Thymus (tissue), 11 donors: ENCODE data around the gene GRIK3. TPM values are rescaled to one million over a fixed set of nuclear protein-coding genes. Genes with fewer than 3 reads are reported as not detected.
"Not testable (repeated sequence)": the region's sequence is repeated elsewhere in the genome, so short reads cannot be mapped to it uniquely, and the experiment has no call there.

ENCODE experiments used
- DNase-seq, 9 donors: peaks; one replicate each; pipeline ENCODE4 v3.0.0-alpha.2; 2013; ENCODE audit warnings: low spot score in 9 of 9, low read depth in 6 of 9, missing footprints in 1 of 9
- H3K27ac ChIP-seq, 2 donors: one replicate each; pipeline ENCODE4 v1.5.1; 2013; ENCODE audit warnings: control low read depth in 1 of 2, low read depth in 1 of 2, low read length in 1 of 2, mild to moderate bottlenecking in 1 of 2, moderate library complexity in 1 of 2
- H3K27me3 ChIP-seq, 2 donors: one replicate each; pipeline ENCODE4 v1.5.1; 2013; ENCODE audit warnings: low read length in 1 of 2; ENCODE audit not compliant: control insufficient read depth in 2 of 2, insufficient read depth in 1 of 2
- H3K36me3 ChIP-seq, 2 donors: one replicate each; pipeline ENCODE4 v1.5.1; 2013; ENCODE audit warnings: low read length in 1 of 2, mild to moderate bottlenecking in 1 of 2, moderate library complexity in 1 of 2; ENCODE audit not compliant: control insufficient read depth in 2 of 2, insufficient read depth in 2 of 2
- H3K4me1 ChIP-seq, 2 donors: one replicate each; pipeline ENCODE4 v1.5.1; 2013; ENCODE audit warnings: low read length in 2 of 2; ENCODE audit not compliant: control insufficient read depth in 2 of 2, insufficient read depth in 2 of 2
- H3K4me3 ChIP-seq, 2 donors: one replicate each; pipeline ENCODE4 v1.5.1; 2013; ENCODE audit warnings: low read length in 2 of 2, control low read depth in 1 of 2, mild to moderate bottlenecking in 1 of 2
- H3K9me3 ChIP-seq, 2 donors: one replicate each; pipeline ENCODE4 v1.5.1; 2013; ENCODE audit warnings: low read length in 1 of 2, mild to moderate bottlenecking in 1 of 2; ENCODE audit not compliant: control insufficient read depth in 2 of 2, insufficient read depth in 1 of 2
- WGBS: extraction: QIAGEN DNeasy Blood & Tissue Kit; methylation state at CpG from one replicate; pipeline ENCODE4 v1.1.7; 2013; 5-methylcytosine and 5-hydroxymethylcytosine counted together
- polyA plus RNA-seq: library from polyadenylated mRNA; stranded (reverse); fragments of 200-250 nt; gene quantifications from one replicate; pipeline ENCODE4 v1.2.3, GENCODE V29; 2013
- total RNA-seq: library from RNA; stranded (reverse); fragments of 120-200 nt; gene quantifications from one replicate; pipeline ENCODE4 v1.2.4, GENCODE V29; 2013
- donor health status: healthy.

Gene GRIK3
- total and polyA plus RNA-seq, 2 donors, result 0.05 to 0.16 TPM

DNA sequence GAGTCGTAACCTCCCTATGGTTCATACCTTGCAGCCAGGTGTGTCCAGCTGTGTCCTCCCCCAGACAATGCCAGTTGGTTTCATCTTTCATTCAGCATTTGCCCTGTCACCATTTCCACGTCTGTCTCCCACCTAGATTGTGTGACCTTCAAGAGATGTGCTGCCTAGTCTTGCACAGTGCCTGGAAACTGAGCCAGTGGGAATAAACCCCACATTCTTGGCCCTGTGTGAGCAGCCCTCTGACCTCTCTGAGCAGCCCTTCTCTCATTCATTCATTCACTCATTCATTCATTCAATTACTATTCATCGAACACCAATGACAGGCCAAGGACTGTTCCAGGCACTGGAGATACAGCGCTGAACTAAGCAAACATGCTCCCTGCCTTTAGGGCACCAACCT is 115.7 kb downstream of the GRIK3 start:
- Histone ChIP-seq H3K4me1 (no peaks in the 10 kb centered on the region), H3K4me3 (no peak overlapping the region), H3K27me3 (no peaks in the 10 kb centered on the region), H3K36me3 (no peaks in the 10 kb centered on the region), H3K27ac (no peak overlapping the region), H3K9me3 (no peaks in the 10 kb centered on the region)
- WGBS, result 89% methylated on average over 4 of the region's 4 CpGs
- no peak for DNase-seq

DNA sequence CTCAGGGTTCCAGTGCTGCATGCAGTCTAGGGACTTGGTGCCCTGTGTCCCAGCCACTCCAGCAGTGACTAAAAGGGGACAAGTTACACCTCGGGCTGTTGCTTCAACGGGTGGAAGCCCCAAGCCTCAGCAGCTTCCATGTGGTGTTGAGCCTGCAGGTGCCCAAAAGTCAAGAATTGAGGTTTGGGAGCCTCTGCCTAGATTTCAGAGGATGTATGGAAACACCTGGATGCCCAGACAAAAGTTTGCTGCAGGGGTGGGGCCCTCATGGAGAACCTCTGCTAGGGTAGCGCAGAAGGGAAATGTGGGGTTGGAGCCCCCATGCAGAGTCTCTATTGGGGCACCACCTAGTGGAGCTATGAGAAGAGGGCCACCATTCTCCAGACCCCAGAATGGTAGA is 117.8 kb downstream of the GRIK3 start:
- not testable (repeated sequence) for H3K27me3 ChIP-seq, H3K9me3 ChIP-seq, H3K27ac ChIP-seq, H3K36me3 ChIP-seq, DNase-seq, H3K4me3 ChIP-seq, H3K4me1 ChIP-seq
- whole genome bisulfite sequencing, result 93% methylated on average over 3 of the region's 3 CpGs

DNA sequence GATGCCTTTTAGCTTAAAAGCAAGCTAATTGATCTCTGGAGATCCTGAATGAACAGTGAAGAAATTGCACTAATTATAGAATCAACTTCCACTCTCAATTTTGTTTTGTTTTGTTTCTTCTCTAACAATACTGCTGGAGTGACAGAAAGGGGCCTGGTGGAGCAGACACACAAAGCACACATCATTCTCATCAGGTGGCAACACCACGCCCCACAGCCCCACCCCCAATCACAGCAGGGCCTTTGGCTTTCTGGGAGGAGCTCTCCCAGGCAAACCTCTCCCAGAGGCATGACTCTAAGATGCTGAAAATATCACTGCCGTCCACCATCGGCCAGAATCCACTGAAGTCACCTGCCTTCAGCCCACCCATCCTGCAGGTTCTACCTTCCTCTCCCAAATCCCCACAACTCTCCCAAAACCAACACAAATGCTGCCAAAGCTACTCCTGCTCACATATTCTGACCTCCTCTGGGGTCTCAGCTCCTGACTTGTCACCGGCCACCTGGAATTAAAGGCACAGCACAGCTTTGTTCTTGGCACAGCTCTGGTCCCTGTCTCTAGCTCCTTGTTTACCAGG is 120.7 kb downstream of the GRIK3 start:
- DNase-seq, result no peak
- WGBS, result 33% methylated on average over 4 of the region's 4 CpGs
- Histone ChIP-seq H3K4me3 (no peak overlapping the region), H3K4me1 (no peaks in the 10 kb centered on the region), H3K36me3 (no peaks in the 10 kb centered on the region), H3K27ac (no peak overlapping the region), H3K9me3 (no peaks in the 10 kb centered on the region), H3K27me3 (no peaks in the 10 kb centered on the region)

DNA sequence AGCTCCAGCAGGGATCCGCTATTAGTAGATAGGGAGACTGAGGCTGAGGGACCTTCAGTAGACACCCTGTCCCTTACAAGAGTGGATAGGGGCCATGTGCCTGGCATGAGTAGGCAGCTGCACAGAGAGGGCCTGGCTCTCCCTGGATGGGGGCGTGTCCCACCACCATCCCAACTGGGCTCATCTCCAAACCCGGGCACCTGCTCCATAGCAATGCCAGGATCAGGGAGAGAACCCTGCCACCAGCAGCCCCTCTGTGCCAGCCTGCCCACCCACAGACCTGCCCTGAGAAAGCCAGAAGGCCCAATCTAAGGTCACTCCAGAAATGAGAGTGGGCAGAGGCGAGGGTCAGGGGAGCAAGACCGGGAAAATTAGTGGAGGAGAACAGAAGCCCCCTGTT is 121.3 kb downstream of the GRIK3 start:
- H3K27ac ChIP-seq, result no peak overlapping the region
- no peaks in the 10 kb centered on the region for H3K36me3 ChIP-seq
- no peak for DNase-seq
- no peaks in the 10 kb centered on the region for H3K9me3 ChIP-seq
- no peaks in the 10 kb centered on the region for H3K4me1 ChIP-seq
- 90% methylated on average over 5 of the region's 5 CpGs for WGBS
- no peaks in the 10 kb centered on the region for H3K27me3 ChIP-seq
- H3K4me3 ChIP-seq, result no peak overlapping the region

DNA sequence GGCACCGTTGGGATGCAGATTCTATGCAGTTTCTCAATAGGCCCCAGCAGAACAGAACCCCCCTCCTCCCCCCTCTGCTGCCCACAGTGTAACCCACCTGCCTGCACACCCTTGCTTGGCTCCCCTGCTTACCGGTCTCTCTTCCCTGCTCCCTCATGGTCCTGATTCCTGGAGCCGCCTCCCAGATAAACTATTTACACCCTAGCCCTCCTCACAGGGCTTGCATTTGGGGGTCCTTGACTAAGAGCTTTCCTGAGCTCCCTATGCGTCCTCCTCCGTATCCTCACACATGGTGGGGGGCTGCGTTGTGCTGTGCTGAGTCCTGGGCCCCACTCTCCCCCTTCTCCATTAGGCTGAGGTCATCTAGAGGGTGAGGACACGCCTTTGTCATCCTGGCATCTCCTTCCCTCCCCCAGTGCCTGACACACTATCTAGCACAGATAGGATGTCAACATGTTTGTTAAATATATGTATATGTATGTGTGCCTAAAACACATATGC is 121.9 kb downstream of the GRIK3 start:
- Histone ChIP-seq H3K27ac (no peak overlapping the region), H3K9me3 (no peaks in the 10 kb centered on the region), H3K36me3 (no peaks in the 10 kb centered on the region), H3K4me1 (no peaks in the 10 kb centered on the region), H3K4me3 (no peak overlapping the region), H3K27me3 (no peaks in the 10 kb centered on the region)
- WGBS, result 75% methylated on average over 7 of the region's 7 CpGs
- no peak for DNase-seq

DNA sequence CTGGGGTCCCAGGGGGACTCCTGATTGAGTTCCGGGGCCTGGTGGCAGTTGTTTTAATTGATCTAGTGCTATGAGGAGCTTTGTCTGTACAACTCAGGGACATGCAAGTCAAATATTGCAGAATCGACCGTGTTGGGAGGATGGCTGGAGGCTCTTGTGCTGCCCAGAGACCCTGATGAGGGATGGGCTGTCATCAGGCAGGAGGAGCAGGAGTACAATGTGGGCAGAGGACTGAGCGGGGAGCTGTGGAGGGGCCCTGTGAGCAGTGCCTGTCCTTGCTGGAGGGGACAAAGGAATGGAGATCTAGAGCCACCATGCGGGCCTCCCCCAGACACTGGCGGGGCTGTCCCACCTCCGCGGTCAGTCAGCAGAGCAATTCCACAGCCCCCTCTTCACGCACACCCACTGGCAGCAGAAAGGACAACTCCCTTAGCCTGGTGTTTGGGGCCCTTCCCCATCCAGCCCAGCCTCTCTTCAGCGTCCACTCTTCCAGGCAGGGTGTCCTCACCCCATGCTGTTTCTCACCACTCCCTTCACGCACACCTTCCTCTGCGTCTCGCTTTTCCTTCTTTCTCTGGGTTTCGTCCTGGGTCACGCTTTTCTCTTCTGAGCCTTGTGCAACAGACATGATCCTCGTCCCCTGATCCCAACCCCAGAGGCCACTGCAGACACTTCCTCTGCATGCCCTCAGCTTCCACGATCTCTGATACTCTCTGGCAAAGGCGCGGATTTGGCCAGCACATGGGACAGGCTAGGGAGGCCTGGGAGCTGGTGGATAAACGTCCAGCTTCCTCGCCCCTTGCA is 122.6 kb downstream of the GRIK3 start:
- DNase-seq, result no peak
- no peaks in the 10 kb centered on the region for H3K9me3 ChIP-seq
- WGBS, result 79% methylated on average over 21 of the region's 21 CpGs
- no peaks in the 10 kb centered on the region for H3K27me3 ChIP-seq
- H3K4me3 ChIP-seq, result no peak overlapping the region
- no peaks in the 10 kb centered on the region for H3K36me3 ChIP-seq
- no peak overlapping the region for H3K27ac ChIP-seq
- no peaks in the 10 kb centered on the region for H3K4me1 ChIP-seq

DNA sequence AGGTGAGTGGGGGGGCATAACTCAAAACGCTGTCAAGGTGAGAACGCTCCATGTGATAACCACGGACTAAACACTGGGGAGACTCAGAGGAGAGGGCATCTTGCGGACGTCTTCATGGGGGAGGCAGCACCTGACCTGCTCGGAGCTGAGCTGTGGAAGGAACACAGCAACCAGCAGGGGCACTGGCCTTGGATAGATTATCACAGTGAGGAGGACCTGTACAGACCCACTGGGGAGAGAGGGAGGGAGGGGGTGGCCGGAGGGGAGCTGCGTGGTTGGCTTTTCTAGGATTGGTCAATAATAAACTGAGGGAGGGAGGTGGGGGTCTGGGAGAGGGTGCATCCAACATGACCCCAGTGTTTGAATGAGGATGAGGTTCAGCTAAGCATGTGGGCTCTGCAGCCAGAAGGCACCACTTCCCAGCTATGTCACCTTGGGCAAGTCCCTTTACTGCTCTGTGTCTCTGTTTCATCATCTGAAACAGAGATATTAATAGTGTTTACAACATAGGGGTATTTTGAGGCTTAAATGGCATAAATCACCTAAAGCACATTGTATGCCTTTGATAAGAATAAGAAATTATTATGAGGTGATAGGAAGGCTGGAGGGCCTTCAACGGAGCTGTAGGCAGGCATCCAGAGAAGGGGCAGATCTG is 123.3 kb downstream of the GRIK3 start:
- no peak overlapping the region for H3K4me3 ChIP-seq
- no peak for DNase-seq
- H3K27me3 ChIP-seq, result no peaks in the 10 kb centered on the region
- H3K9me3 ChIP-seq, result no peaks in the 10 kb centered on the region
- H3K4me1 ChIP-seq, result no peaks in the 10 kb centered on the region
- 78% methylated on average over 9 of the region's 9 CpGs for whole genome bisulfite sequencing
- H3K27ac ChIP-seq, result no peak overlapping the region
- no peaks in the 10 kb centered on the region for H3K36me3 ChIP-seq

DNA sequence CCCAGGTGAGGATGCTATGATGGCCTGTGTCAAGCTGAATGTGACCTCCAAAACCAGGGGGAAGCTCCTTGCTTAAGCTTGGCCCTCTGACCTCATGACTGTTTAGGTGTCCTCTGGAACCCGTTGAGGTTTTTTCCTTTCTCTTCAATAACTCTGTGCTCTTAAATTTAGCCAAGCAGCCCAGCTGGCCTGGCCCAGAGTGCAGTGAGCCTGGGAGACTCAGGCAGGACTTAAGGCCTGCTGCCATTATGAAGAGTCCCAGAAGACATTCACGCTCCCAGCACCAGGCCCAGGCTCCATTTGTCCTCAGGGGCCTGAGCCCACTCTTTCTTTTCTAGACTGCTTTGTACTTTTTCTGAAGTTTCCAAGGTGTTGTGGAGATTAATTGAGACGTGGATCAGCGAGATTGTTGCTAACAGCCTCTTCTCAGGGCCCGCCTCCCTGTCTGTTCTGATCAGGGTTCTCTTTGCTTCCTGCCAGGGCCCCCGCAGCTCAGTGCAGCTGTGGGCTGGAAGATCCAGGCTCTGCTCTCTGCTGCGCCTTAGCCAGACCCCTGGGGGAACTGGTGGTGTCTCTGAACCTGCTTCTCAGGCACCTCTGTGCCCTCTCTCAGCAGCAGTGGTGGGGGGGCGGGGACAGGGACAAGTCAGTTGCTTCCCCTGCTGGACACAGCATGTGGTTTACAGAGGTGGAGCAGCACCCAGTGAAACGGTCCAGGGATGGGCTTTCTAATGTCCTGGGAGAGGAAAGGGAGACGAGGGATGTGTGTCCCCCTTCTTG is 124.2 kb downstream of the GRIK3 start:
- H3K27ac ChIP-seq, result no peak overlapping the region
- H3K4me1 ChIP-seq, result no peaks in the 10 kb centered on the region
- H3K36me3 ChIP-seq, result no peaks in the 10 kb centered on the region
- H3K4me3 ChIP-seq, result no peak overlapping the region
- no peak for DNase-seq
- no peaks in the 10 kb centered on the region for H3K27me3 ChIP-seq
- 64% methylated on average over 10 of the region's 10 CpGs for WGBS
- H3K9me3 ChIP-seq, result no peaks in the 10 kb centered on the region

DNA sequence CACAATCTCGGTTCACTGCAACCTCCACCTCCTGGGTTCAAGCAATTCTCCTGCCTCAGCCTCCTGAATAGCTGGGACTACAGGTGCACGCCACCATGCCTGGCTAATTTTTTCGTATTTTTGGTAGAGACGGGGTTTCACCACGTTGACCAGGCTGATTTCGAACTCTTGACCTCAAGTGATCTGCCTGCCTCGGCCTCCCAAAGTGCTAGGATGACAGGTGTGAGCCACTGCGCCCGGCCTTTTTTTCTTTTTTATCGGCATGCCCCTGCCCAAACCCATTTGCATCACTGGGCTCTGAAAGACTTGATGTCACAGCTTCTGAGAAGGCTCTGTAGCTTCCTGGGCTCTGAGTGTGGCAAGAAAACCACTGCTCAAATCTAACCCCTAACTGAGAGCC is 125.0 kb downstream of the GRIK3 start:
- not testable (repeated sequence) for H3K4me3 ChIP-seq, H3K36me3 ChIP-seq, H3K27me3 ChIP-seq, H3K27ac ChIP-seq, H3K4me1 ChIP-seq, H3K9me3 ChIP-seq, DNase-seq
- 92% methylated on average over 10 of the region's 10 CpGs for WGBS
